ENCODE results near the gene MAFB. TPM values are rescaled to one million over a fixed set of nuclear protein-coding genes. Genes with fewer than 3 reads are reported as not detected.

Gene MAFB
- total and polyA plus RNA-seq, 2 donors (not counting 1 experiment from before 2014, with no cell fraction given) = 0.40 to 3.0 TPM

DNA sequence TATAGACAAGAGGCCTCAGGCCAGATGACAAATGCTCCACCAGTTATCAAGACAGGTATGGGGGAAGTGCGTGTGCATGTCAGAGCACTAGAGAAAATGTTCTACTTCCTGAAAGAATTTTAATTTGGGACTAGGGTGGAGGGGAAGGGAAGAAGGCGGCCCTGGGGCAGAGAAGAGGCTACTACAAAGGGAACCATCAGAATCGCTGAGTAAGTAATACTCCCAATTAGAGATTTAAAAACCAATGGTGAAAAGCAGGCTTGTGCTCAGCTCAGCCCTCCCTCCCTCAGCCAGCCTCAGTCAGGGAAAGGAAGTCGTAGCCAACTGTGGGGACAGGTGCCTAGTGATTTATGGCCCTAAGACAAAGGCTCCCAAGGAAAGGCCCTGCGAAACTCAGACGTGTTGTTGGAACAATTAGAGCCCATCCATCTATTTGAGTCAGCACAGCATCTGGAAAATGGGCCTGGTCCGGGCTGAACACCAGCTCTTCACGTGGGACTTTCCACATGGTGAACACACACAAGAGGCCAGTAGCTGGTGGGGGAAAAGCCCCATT lies 15.0 kb upstream of the MAFB start:
- H3K9ac ChIP-seq (ENCODE audit: insufficient read depth, low read length) = no peak overlapping the region
- no peak overlapping the region for H2AFZ ChIP-seq (ENCODE audit: low read length)
- H3K9me3 ChIP-seq (ENCODE audit: control insufficient read depth, insufficient read depth, low read depth, low read length) = no peaks in the 10 kb centered on the region
- no peaks in the 10 kb centered on the region for H3K36me3 ChIP-seq (ENCODE audit: control insufficient read depth, insufficient read depth, low read length)
- no peak overlapping the region for H3K4me3 ChIP-seq (replicated peaks in 1 of 4; ENCODE audit: control extremely low read depth in 1 of 4, insufficient read depth in 1 of 4, low read depth in 3 of 4, low read length in 4 of 4)
- H4K20me1 ChIP-seq (ENCODE audit: control insufficient read depth, extremely low read depth, insufficient read depth, low read length) = no peaks in the 10 kb centered on the region
- no peak for TF ChIP-seq EZH2 (IDR thresholded peaks at IDR 0.05; ENCODE audit: low read length, missing control alignments)
- TF ChIP-seq, protein P1, sequence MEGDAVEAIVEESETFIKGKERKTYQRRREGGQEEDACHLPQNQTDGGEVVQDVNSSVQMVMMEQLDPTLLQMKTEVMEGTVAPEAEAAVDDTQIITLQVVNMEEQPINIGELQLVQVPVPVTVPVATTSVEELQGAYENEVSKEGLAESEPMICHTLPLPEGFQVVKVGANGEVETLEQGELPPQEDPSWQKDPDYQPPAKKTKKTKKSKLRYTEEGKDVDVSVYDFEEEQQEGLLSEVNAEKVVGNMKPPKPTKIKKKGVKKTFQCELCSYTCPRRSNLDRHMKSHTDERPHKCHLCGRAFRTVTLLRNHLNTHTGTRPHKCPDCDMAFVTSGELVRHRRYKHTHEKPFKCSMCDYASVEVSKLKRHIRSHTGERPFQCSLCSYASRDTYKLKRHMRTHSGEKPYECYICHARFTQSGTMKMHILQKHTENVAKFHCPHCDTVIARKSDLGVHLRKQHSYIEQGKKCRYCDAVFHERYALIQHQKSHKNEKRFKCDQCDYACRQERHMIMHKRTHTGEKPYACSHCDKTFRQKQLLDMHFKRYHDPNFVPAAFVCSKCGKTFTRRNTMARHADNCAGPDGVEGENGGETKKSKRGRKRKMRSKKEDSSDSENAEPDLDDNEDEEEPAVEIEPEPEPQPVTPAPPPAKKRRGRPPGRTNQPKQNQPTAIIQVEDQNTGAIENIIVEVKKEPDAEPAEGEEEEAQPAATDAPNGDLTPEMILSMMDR (conservative IDR thresholded peaks at IDR 0.05 in 1 of 2, IDR thresholded peaks at IDR 0.05 in 1 of 2; ENCODE audit: low read depth in 1 of 2, low read length in 2 of 2) = no peak
- H3K79me2 ChIP-seq (ENCODE audit: control insufficient read depth, insufficient read depth, low read length) = no peaks in the 10 kb centered on the region
- no peaks in the 10 kb centered on the region for H3K4me1 ChIP-seq (ENCODE audit: control insufficient read depth, extremely low read depth, insufficient read depth, low read length)
- H3K27me3 ChIP-seq (ENCODE audit: control insufficient read depth, insufficient read depth, low read length) = no peaks in the 10 kb centered on the region
- DNase-seq (ENCODE audit: low read depth in 2 of 2) = no peak
- no peak overlapping the region for H3K27ac ChIP-seq (ENCODE audit: insufficient read depth, low read length)
- no peak overlapping the region for H3K4me2 ChIP-seq (ENCODE audit: extremely low read depth, insufficient read depth, low read length)

DNA sequence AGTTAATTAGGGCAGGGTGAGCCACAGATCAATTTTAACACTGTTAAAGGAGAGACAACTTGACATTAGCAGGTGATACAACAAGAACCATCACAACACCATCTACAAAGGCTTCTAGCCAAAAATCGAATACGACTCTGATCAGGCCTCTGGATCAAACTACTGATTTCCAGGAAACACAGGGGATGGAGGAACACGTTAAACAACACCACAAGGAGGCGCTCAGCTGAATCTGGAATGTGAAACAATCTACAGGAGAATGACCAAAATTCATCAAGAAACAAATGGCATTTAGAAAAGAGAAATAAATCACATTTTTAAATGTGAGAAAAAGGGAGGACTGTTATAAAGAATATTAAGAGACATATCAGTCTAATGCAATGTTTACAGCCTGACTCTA lies 13.5 kb upstream of the MAFB start:
- Histone ChIP-seq H3K9ac (ENCODE audit: insufficient read depth, low read length) (no peak overlapping the region), H3K4me2 (ENCODE audit: extremely low read depth, insufficient read depth, low read length) (no peak overlapping the region), H3K79me2 (ENCODE audit: control insufficient read depth, insufficient read depth, low read length) (no peaks in the 10 kb centered on the region), H3K27ac (ENCODE audit: insufficient read depth, low read length) (no peak overlapping the region), H2AFZ (ENCODE audit: low read length) (no peak overlapping the region), H4K20me1 (ENCODE audit: control insufficient read depth, extremely low read depth, insufficient read depth, low read length) (no peaks in the 10 kb centered on the region), H3K4me1 (ENCODE audit: control insufficient read depth, extremely low read depth, insufficient read depth, low read length) (no peaks in the 10 kb centered on the region), H3K27me3 (ENCODE audit: control insufficient read depth, insufficient read depth, low read length) (no peaks in the 10 kb centered on the region), H3K4me3 (replicated peaks in 1 of 4; ENCODE audit: control extremely low read depth in 1 of 4, insufficient read depth in 1 of 4, low read depth in 3 of 4, low read length in 4 of 4) (no peak overlapping the region), H3K36me3 (ENCODE audit: control insufficient read depth, insufficient read depth, low read length) (no peaks in the 10 kb centered on the region), H3K9me3 (ENCODE audit: control insufficient read depth, insufficient read depth, low read depth, low read length) (no peaks in the 10 kb centered on the region)
- no peak for DNase-seq (ENCODE audit: low read depth in 2 of 2)
- no peak for TF ChIP-seq EZH2 (IDR thresholded peaks at IDR 0.05; ENCODE audit: low read length, missing control alignments)
- TF ChIP-seq, protein P1 (conservative IDR thresholded peaks at IDR 0.05 in 1 of 2, IDR thresholded peaks at IDR 0.05 in 1 of 2; ENCODE audit: low read depth in 1 of 2, low read length in 2 of 2) = peak in 1 of 2 donors; percentile 21

DNA sequence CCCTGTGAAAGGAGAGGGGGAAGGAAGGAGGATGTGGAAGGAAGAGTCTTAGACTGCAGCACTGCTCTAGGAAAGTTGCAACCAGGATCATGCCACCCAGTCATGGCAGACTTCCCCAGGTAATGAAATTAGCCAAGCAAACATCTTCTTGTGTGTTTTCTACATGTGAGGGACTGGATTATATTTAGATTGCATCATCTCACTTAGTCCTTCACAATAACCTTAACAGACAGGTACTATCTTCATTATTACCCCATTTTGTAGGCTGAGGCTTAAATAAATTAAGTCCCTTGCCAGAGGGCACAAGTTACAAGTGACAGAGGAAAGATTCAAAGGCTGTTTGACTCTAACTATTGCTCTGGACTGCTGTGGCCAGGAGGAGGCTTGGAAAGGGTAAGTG lies 9.7 kb upstream of the MAFB start:
- Histone ChIP-seq H3K4me2 (ENCODE audit: extremely low read depth, insufficient read depth, low read length) (no peak overlapping the region), H2AFZ (ENCODE audit: low read length) (no peak overlapping the region), H3K4me1 (ENCODE audit: control insufficient read depth, extremely low read depth, insufficient read depth, low read length) (no peaks in the 10 kb centered on the region), H4K20me1 (ENCODE audit: control insufficient read depth, extremely low read depth, insufficient read depth, low read length) (no peaks in the 10 kb centered on the region), H3K27ac (ENCODE audit: insufficient read depth, low read length) (no peak overlapping the region), H3K9ac (ENCODE audit: insufficient read depth, low read length) (no peak overlapping the region), H3K79me2 (ENCODE audit: control insufficient read depth, insufficient read depth, low read length) (no peaks in the 10 kb centered on the region), H3K9me3 (ENCODE audit: control insufficient read depth, insufficient read depth, low read depth, low read length) (no peaks in the 10 kb centered on the region), H3K27me3 (ENCODE audit: control insufficient read depth, insufficient read depth, low read length) (no peaks in the 10 kb centered on the region), H3K36me3 (ENCODE audit: control insufficient read depth, insufficient read depth, low read length) (no peaks in the 10 kb centered on the region), H3K4me3 (replicated peaks in 1 of 4; ENCODE audit: control extremely low read depth in 1 of 4, insufficient read depth in 1 of 4, low read depth in 3 of 4, low read length in 4 of 4) (no peak overlapping the region)
- DNase-seq (ENCODE audit: low read depth in 2 of 2) = no peak
- TF ChIP-seq, protein P1 (conservative IDR thresholded peaks at IDR 0.05 in 1 of 2, IDR thresholded peaks at IDR 0.05 in 1 of 2; ENCODE audit: low read depth in 1 of 2, low read length in 2 of 2) = no peak

All from fibroblast of lung (primary cell).